Central memory CD8-positive, alpha-beta T cell (primary cell): ENCODE results near the gene ELANE.
"Not testable (repeated sequence)": the region's sequence is repeated elsewhere in the genome, so short reads cannot be mapped to it uniquely, and the experiment has no call there.

Source experiments
- ATAC-seq: fragments of 150-1000 bp; cut with Tn5 transposase; replicated peaks from 2 replicates; pipeline ENCODE4 v1.10.0; 2022; ENCODE audit warnings: mild to moderate bottlenecking, moderate FRiP score, moderate number of reproducible peaks; ENCODE audit not compliant: poor library complexity, severe bottlenecking; ENCODE audit errors: extremely low read depth
- DNase-seq, 2 donors: peaks; one replicate each; pipeline ENCODE4 v3.0.0; 2021; ENCODE audit warnings: low spot score in 2 of 2
- H3K27ac Mint-ChIP-seq: one replicate; pipeline ENCODE4 v1.8.0; 2022; ENCODE audit warnings: low read depth, mild to moderate bottlenecking, moderate library complexity, mixed read lengths
- H3K27me3 Mint-ChIP-seq: one replicate; pipeline ENCODE4 v1.8.0; 2022; ENCODE audit warnings: mixed read lengths
- H3K36me3 Mint-ChIP-seq: one replicate; pipeline ENCODE4 v1.8.0; 2022; ENCODE audit warnings: mild to moderate bottlenecking, moderate library complexity, mixed read lengths; ENCODE audit not compliant: insufficient read depth
- H3K4me1 Mint-ChIP-seq: one replicate; pipeline ENCODE4 v1.8.0; 2022; ENCODE audit warnings: mixed read lengths
- H3K4me3 Mint-ChIP-seq: one replicate; pipeline ENCODE4 v1.8.0; 2022; ENCODE audit warnings: mild to moderate bottlenecking, moderate library complexity, mixed read lengths
- H3K9me3 Mint-ChIP-seq: one replicate; pipeline ENCODE4 v1.8.0; 2022; ENCODE audit warnings: mixed read lengths

ELANE gene

GRCh38 chr19:835210-835810 lies 16.8 kb upstream of the ELANE start:
- ATAC-seq (no peak), DNase-seq (no peak)
- H3K4me3 Mint-ChIP-seq: no peak overlapping the region
- no peaks in the 10 kb centered on the region for H3K9me3 Mint-ChIP-seq
- peaks cover 6% of the 10 kb centered on the region for H3K4me1 Mint-ChIP-seq
- peaks cover 19% of the 10 kb centered on the region for H3K27me3 Mint-ChIP-seq
- H3K36me3 Mint-ChIP-seq: peaks cover 5% of the 10 kb centered on the region
- H3K27ac Mint-ChIP-seq: no peak overlapping the region

- no peak within 1 kb of the TSS for H3K27ac Mint-ChIP-seq
- no peak for ATAC-seq
- H3K36me3 Mint-ChIP-seq: peaks cover 10% of the 10 kb centered on the region
- no peak for DNase-seq
- H3K9me3 Mint-ChIP-seq: peaks cover 5% of the 10 kb centered on the region
- H3K27me3 Mint-ChIP-seq: peaks cover 54% of the 10 kb centered on the region
- no peak within 1 kb of the TSS for H3K4me3 Mint-ChIP-seq
- peaks cover 12% of the 10 kb centered on the region for H3K4me1 Mint-ChIP-seq
These were observed 11.4 kb upstream of the ELANE start, which contains the start of gene PRTN3 for GRCh38 chr19:840519-841206. PRTN3 (plus strand) TSS chr19:840999; CDS start chr19:841009, 10 bp downstream.

- not testable (repeated sequence) for H3K9me3 Mint-ChIP-seq, H3K4me3 Mint-ChIP-seq, H3K4me1 Mint-ChIP-seq, H3K36me3 Mint-ChIP-seq, H3K27ac Mint-ChIP-seq, DNase-seq, ATAC-seq
- H3K27me3 Mint-ChIP-seq: peaks cover 59% of the 10 kb centered on the region
These were observed 9.3 kb upstream of the ELANE start for GRCh38 chr19:842802-843179.

GRCh38 chr19:843180-843835 lies 8.8 kb upstream of the ELANE start:
- Mint-ChIP-seq H3K9me3 (peaks cover 5% of the 10 kb centered on the region), H3K4me1 (peaks cover 6% of the 10 kb centered on the region), H3K4me3 (no peak overlapping the region), H3K27ac (no peak overlapping the region), H3K27me3 (peaks cover 64% of the 10 kb centered on the region), H3K36me3 (peaks cover 9% of the 10 kb centered on the region)
- no peak for DNase-seq
- no peak for ATAC-seq

- Mint-ChIP-seq H3K36me3 (peaks cover 9% of the 10 kb centered on the region), H3K4me1 (peaks cover 6% of the 10 kb centered on the region), H3K27me3 (peaks cover 71% of the 10 kb centered on the region), H3K9me3 (peaks cover 5% of the 10 kb centered on the region), H3K4me3 (no peak overlapping the region), H3K27ac (no peak overlapping the region)
- ATAC-seq (no peak), DNase-seq (no peak)
These were observed 8.1 kb upstream of the ELANE start for GRCh38 chr19:843836-844545.

- no peak overlapping the region for H3K4me3 Mint-ChIP-seq
- peak; percentile 52 for ATAC-seq
- peaks cover 7% of the 10 kb centered on the region for H3K36me3 Mint-ChIP-seq
- DNase-seq: no peak
- H3K27ac Mint-ChIP-seq: no peak overlapping the region
- H3K9me3 Mint-ChIP-seq: peaks cover 5% of the 10 kb centered on the region
- H3K4me1 Mint-ChIP-seq: peaks cover 6% of the 10 kb centered on the region
- peaks cover 76% of the 10 kb centered on the region for H3K27me3 Mint-ChIP-seq
These were observed 7.5 kb upstream of the ELANE start for GRCh38 chr19:844546-844971.

- H3K36me3 Mint-ChIP-seq: peaks cover 7% of the 10 kb centered on the region
- peaks cover 6% of the 10 kb centered on the region for H3K4me1 Mint-ChIP-seq
- H3K9me3 Mint-ChIP-seq: peaks cover 5% of the 10 kb centered on the region
- peaks cover 80% of the 10 kb centered on the region for H3K27me3 Mint-ChIP-seq
- DNase-seq: no peak
- H3K27ac Mint-ChIP-seq: no peak overlapping the region
- no peak overlapping the region for H3K4me3 Mint-ChIP-seq
- ATAC-seq: no peak
These were observed 6.2 kb upstream of the ELANE start for GRCh38 chr19:845707-846521.

GRCh38 chr19:848386-848921 lies 3.6 kb upstream of the ELANE start:
- Mint-ChIP-seq H3K27ac (no peak overlapping the region), H3K4me1 (peaks cover 6% of the 10 kb centered on the region), H3K36me3 (peaks cover 4% of the 10 kb centered on the region), H3K4me3 (no peak overlapping the region), H3K27me3 (peaks cover 62% of the 10 kb centered on the region), H3K9me3 (no peaks in the 10 kb centered on the region)
- ATAC-seq: no peak
- DNase-seq: no peak

- not testable (repeated sequence) for H3K27ac Mint-ChIP-seq, H3K9me3 Mint-ChIP-seq, H3K4me1 Mint-ChIP-seq, DNase-seq, H3K4me3 Mint-ChIP-seq, ATAC-seq, H3K36me3 Mint-ChIP-seq
- peaks cover 58% of the 10 kb centered on the region for H3K27me3 Mint-ChIP-seq
These were observed 2.9 kb upstream of the ELANE start for GRCh38 chr19:849195-849594.

- Mint-ChIP-seq H3K4me3 (no peak overlapping the region), H3K9me3 (no peaks in the 10 kb centered on the region), H3K36me3 (peaks cover 4% of the 10 kb centered on the region), H3K27ac (no peak overlapping the region), H3K27me3 (peaks cover 46% of the 10 kb centered on the region), H3K4me1 (no peaks in the 10 kb centered on the region)
- ATAC-seq (no peak), DNase-seq (no peak)
These were observed 1.7 kb upstream of the ELANE start for GRCh38 chr19:850221-850978.

GRCh38 chr19:850979-851335 lies 1.1 kb upstream of the ELANE start:
- ATAC-seq (no peak), DNase-seq (no peak)
- Mint-ChIP-seq H3K4me1 (no peaks in the 10 kb centered on the region), H3K9me3 (no peaks in the 10 kb centered on the region), H3K27me3 (peaks cover 41% of the 10 kb centered on the region), H3K27ac (no peak overlapping the region), H3K36me3 (peaks cover 4% of the 10 kb centered on the region), H3K4me3 (no peak overlapping the region)
